Right atrium auricular region (tissue), 2 donors: ENCODE measurements around the gene HMOX2. TPM values are rescaled to one million over a fixed set of nuclear protein-coding genes. Genes with fewer than 3 reads are reported as not detected.

Source experiments
- DNase-seq: peaks from one replicate; pipeline ENCODE4 v3.0.0-alpha.2; 2019; ENCODE audit warnings: low spot score
- H3K27ac ChIP-seq, 2 donors: fragments of 200-600 bp; sonication (generic); 1 replicate in 1 of 2; 2 replicates in 1 of 2; pipeline ENCODE4 v1.5.1; 2016 to 2019
- H3K27me3 ChIP-seq, 2 donors: fragments of 200-600 bp; sonication (generic); one replicate each; pipeline versions ENCODE4 v1.5.1 to v1.6.0; 2017 to 2019
- H3K36me3 ChIP-seq: fragments of 200-600 bp; sonication (generic); one replicate; pipeline ENCODE4 v1.5.1; 2016
- H3K4me1 ChIP-seq, 2 donors: fragments of 200-600 bp; sonication (generic); one replicate each; pipeline versions ENCODE4 v1.5.1 to v1.6.0; 2017 to 2019
- H3K4me3 ChIP-seq, 2 donors: fragments of 200-600 bp; sonication (generic); 1 replicate in 1 of 2; 2 replicates in 1 of 2; pipeline ENCODE4 v1.5.1; 2017 to 2019; ENCODE audit warnings: mild to moderate bottlenecking in 1 of 2, moderate library complexity in 1 of 2
- H3K9me3 ChIP-seq, 2 donors: fragments of 200-600 bp; sonication (generic); one replicate each; pipeline ENCODE4 v1.5.1; 2019
- total RNA-seq, 2 donors: library from RNA; depleted of rRNA; stranded (reverse); fragments of >200 nt; gene quantifications; one replicate each; pipeline ENCODE4 v1.1.0, GENCODE V29; 2016
- TF ChIP-seq, protein P1 (sequence below), 2 donors: fragments of 200-600 bp; sonication (generic); IDR thresholded peaks; one replicate each; pipeline ENCODE4 v1.5.1; 2019; ENCODE audit warnings: antibody characterized with exemption in 2 of 2

HMOX2 gene
- total RNA-seq, 2 donors from 2014 or later: 98.7 to 101 TPM

DNA sequence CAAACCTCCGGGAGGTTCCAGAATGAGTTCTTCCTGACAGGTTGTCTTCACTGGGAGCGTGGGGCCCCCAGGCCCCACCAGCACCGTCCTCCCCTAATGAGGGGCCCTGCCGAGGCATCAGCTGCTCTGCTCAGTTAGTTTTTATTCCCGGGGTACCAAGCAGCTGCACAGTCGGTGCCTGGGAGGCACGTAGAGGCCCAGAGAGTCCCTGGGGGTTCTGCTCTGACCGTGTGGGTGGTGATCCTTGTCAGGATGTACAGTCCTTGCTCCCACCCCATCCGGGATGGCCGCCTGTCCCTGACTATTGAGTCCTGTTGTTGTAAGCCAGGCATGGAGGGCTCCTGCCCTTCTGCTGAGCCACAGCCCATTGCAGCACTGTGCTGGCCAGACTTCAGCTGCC, 20.2 kb upstream of the HMOX2 start:
- DNase-seq: no peak
- no peaks in the 10 kb centered on the region for H3K9me3 ChIP-seq
- no peaks in the 10 kb centered on the region for H3K27me3 ChIP-seq
- H3K4me1 ChIP-seq: no peaks in the 10 kb centered on the region
- H3K36me3 ChIP-seq: peaks cover 60% of the 10 kb centered on the region
- TF ChIP-seq, protein P1, sequence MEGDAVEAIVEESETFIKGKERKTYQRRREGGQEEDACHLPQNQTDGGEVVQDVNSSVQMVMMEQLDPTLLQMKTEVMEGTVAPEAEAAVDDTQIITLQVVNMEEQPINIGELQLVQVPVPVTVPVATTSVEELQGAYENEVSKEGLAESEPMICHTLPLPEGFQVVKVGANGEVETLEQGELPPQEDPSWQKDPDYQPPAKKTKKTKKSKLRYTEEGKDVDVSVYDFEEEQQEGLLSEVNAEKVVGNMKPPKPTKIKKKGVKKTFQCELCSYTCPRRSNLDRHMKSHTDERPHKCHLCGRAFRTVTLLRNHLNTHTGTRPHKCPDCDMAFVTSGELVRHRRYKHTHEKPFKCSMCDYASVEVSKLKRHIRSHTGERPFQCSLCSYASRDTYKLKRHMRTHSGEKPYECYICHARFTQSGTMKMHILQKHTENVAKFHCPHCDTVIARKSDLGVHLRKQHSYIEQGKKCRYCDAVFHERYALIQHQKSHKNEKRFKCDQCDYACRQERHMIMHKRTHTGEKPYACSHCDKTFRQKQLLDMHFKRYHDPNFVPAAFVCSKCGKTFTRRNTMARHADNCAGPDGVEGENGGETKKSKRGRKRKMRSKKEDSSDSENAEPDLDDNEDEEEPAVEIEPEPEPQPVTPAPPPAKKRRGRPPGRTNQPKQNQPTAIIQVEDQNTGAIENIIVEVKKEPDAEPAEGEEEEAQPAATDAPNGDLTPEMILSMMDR (IDR thresholded peaks at IDR 0.05): no peak
- no peak overlapping the region for H3K4me3 ChIP-seq
- H3K27ac ChIP-seq: no peak overlapping the region

DNA sequence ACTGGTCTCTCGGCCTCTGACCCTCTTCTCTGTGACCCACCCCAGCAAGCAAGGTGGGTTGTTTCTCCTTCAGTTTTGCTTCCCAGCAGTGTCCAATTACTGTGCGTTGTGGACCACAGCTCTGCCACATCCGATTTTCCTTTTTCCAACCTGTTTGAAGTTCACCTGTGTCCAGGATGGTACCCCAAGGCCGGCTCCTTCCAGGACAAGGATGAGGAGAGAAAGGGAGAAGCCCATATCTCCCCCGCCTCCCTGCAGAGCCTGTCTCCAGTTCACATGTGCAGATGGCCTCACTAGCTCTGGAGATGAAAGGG, 15.3 kb upstream of the HMOX2 start:
- no peaks in the 10 kb centered on the region for H3K9me3 ChIP-seq
- H3K27me3 ChIP-seq: no peaks in the 10 kb centered on the region
- no peaks in the 10 kb centered on the region for H3K4me1 ChIP-seq
- TF ChIP-seq, protein P1 (IDR thresholded peaks at IDR 0.05): no peak
- peaks cover 32% of the 10 kb centered on the region for H3K36me3 ChIP-seq
- no peak overlapping the region for H3K4me3 ChIP-seq
- H3K27ac ChIP-seq: no peak overlapping the region
- DNase-seq: no peak

DNA sequence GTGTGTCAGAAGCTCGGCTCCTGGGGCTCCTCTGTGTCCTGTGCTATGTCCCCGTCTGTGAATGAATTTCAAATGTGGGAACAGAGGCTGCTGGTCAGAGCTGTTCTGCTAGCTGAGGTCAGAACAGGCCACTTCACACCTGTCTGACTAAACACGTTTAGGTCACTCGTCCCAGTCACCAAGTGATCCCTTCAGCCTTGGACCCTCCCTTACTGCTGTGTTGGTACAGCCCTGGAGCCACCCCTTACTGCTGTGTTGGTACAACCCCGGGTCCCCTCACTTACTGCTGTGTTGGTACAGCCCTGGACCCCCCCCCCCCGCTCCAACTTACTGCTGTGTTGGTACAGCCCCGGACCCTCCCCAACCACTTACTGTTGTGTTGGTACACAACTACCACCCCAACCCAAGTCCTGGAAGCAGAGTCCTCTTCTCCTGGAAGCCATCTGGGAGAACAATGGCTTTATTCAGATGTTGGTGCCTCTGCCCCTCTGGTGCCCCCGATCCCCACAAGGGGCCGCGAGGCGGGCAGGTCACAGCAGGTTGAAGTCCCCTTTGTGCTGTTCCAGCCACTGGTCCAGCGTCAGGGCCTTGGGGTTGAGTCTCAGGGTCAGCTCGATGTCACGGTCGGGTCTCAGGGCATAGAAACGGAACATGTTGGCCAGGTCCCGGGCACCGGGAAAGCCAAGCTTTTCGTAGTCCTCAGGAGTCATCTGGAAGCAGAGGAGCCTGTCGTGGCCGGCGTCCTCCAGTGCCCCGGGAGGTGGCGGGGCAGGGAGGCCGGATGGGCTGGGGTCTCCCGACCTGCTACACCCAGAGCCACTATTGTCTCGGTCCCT, 14.7 kb upstream of the HMOX2 start:
- TF ChIP-seq, protein P1 (IDR thresholded peaks at IDR 0.05): no peak
- Histone ChIP-seq H3K4me1 (no peaks in the 10 kb centered on the region), H3K27ac (no peak overlapping the region), H3K9me3 (no peaks in the 10 kb centered on the region), H3K27me3 (no peaks in the 10 kb centered on the region), H3K4me3 (no peak overlapping the region), H3K36me3 (peaks cover 32% of the 10 kb centered on the region)
- DNase-seq: no peak

DNA sequence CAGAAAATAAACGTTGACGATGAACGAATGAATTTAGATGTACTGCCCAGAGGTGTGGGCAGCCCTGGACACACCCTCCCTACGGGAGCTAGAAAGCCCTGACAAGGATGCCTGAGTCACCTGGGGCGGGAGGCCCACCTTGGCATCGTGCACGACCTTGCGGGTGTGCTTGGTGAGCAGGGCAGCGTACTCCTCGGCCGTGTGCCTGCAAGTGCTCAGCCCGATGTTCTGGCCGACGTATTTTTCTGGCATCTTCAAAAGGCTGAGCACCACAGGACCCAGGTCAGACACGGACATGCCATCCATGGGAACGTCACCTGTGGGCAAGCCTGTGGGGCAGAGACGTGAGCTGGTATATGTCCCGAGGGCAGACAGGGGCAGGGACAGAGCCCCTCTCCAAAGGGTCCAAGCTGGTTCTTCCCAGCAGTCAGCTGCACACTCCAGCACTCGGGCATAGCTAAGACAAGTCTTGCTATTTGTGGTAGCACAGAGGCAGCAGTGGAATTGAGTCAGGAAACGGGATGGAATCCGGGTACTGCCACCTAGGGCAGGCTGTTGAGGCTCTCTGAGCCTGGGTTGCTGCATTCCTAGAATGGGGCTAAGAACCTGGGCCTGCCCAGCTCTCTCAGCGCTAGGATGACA, 12.6 kb upstream of the HMOX2 start:
- Histone ChIP-seq H3K27ac (no peak overlapping the region), H3K36me3 (peaks cover 19% of the 10 kb centered on the region), H3K27me3 (no peaks in the 10 kb centered on the region), H3K4me1 (no peaks in the 10 kb centered on the region), H3K9me3 (no peaks in the 10 kb centered on the region), H3K4me3 (no peak overlapping the region)
- TF ChIP-seq, protein P1 (IDR thresholded peaks at IDR 0.05): no peak
- no peak for DNase-seq

DNA sequence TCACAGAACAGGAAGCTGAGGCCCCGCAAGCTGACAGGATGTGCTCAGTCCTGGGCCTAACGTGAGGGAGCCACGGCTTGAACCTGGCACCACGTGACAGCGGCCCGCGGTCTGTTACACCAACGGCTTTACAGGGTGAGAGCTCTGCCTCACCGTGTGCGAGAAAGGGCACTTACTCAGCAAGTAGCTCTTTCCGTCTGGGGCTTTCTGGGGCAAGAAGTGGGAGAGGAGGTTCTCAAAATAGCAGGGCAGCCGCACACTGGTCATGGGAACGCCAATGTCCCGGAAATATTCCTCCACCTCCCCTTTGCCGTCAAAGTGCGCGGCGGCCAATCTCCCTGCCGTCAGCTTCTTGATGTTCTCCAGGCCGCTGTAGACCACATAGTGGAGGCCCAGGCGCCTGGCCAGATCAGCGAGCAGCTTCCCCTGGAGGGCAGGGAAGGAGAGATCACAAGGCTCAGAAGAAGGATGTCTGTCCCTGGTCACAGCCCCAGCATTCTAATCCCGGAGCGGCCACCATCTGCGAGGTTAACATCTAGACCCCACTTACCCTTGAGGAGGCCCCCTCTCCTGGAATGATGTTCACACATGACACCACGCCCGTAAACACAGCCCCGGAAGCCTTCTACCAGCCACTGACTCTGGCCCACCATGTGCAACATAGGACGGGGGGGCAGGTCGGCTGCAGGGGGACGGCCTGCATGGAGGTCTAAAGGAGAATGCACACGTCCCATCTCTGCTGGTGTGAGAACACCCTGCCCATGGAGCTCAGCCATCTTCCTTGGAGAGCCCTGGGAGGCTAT, 10.0 kb upstream of the HMOX2 start:
- no peak overlapping the region for H3K27ac ChIP-seq
- H3K4me1 ChIP-seq: no peaks in the 10 kb centered on the region
- H3K4me3 ChIP-seq: no peak overlapping the region
- DNase-seq: no peak
- H3K36me3 ChIP-seq: peaks cover 19% of the 10 kb centered on the region
- H3K27me3 ChIP-seq: no peaks in the 10 kb centered on the region
- TF ChIP-seq, protein P1 (IDR thresholded peaks at IDR 0.05): no peak
- H3K9me3 ChIP-seq: no peaks in the 10 kb centered on the region
